ENCODE results near the gene KRTAP1-4.
A peak's percentile ranks its signal among the peaks of the same experiment; 100 is the strongest.
"Not testable (repeated sequence)": the region's sequence is repeated elsewhere in the genome, so short reads cannot be mapped to it uniquely, and the experiment has no call there.

Gene KRTAP1-4

GRCh38 chr17:41002814-41003213 lies 27.2 kb downstream of the KRTAP1-4 start:
- DNase-seq: no peak

GRCh38 chr17:41001795-41002194 lies 28.2 kb downstream of the KRTAP1-4 start:
- no peak for DNase-seq

- DNase-seq: not testable (repeated sequence)
These were observed 30.4 kb downstream of the KRTAP1-4 start, which contains the start of gene KRTAP3-2 for GRCh38 chr17:40999563-40999962. KRTAP3-2 (minus strand) TSS chr17:40999906; CDS start chr17:40999853, 53 bp downstream.

GRCh38 chr17:40997361-40997760 lies 32.6 kb downstream of the KRTAP1-4 start:
- no peak for DNase-seq

- no peak for DNase-seq
These were observed 33.2 kb downstream of the KRTAP1-4 start for GRCh38 chr17:40996829-40997228.

- no peak for DNase-seq
These were observed 34.9 kb downstream of the KRTAP1-4 start for GRCh38 chr17:40995116-40995515.

- peak; percentile 58 for DNase-seq
These were observed 36.2 kb downstream of the KRTAP1-4 start, which contains the start of gene KRTAP3-3 for GRCh38 chr17:40993839-40994238. KRTAP3-3 (minus strand) TSS chr17:40994164; CDS start chr17:40994097, 67 bp downstream.

GRCh38 chr17:40993084-40993483 lies 36.9 kb downstream of the KRTAP1-4 start:
- DNase-seq: no peak

GRCh38 chr17:40992666-40993065 lies 37.3 kb downstream of the KRTAP1-4 start:
- DNase-seq: no peak

GRCh38 chr17:40986920-40987319 lies 43.1 kb downstream of the KRTAP1-4 start:
- DNase-seq: no peak

- DNase-seq: no peak
These were observed 45.8 kb downstream of the KRTAP1-4 start, which contains the start of gene KRT40 for GRCh38 chr17:40984226-40984625. KRT40 (minus strand) TSS chr17:40984326; CDS start chr17:40984273, 53 bp downstream.

- DNase-seq: no peak
These were observed 48.9 kb downstream of the KRTAP1-4 start for GRCh38 chr17:40981115-40981514.

GRCh38 chr17:40980596-40980995 lies 49.4 kb downstream of the KRTAP1-4 start:
- DNase-seq: no peak

- no peak for DNase-seq
These were observed 49.9 kb downstream of the KRTAP1-4 start for GRCh38 chr17:40980117-40980516.
